ENCODE results near the gene SMIM10. TPM values are rescaled to one million over a fixed set of nuclear protein-coding genes. Genes with fewer than 3 reads are reported as not detected.
"Not testable (repeated sequence)": the region's sequence is repeated elsewhere in the genome, so short reads cannot be mapped to it uniquely, and the experiment has no call there.

SMIM10 gene
- 4.3 TPM for polyA plus RNA-seq (2013, experiment 1 of 2; ENCODE audit: insufficient read length)
- polyA plus RNA-seq (2013, experiment 2 of 2; ENCODE audit: insufficient read length) = 4.8 TPM

GRCh38 chrX:134990801-134991481, at the start of gene SMIM10:
Gene SMIM10 (plus strand): TSS chrX:134990991. CDS start chrX:134991096, 105 bp downstream.
- peak; percentile 66 for DNase-seq

- not testable (repeated sequence) for DNase-seq
Measured at GRCh38 chrX:134946364-134946763, 44.4 kb upstream of the SMIM10 start.

DNA sequence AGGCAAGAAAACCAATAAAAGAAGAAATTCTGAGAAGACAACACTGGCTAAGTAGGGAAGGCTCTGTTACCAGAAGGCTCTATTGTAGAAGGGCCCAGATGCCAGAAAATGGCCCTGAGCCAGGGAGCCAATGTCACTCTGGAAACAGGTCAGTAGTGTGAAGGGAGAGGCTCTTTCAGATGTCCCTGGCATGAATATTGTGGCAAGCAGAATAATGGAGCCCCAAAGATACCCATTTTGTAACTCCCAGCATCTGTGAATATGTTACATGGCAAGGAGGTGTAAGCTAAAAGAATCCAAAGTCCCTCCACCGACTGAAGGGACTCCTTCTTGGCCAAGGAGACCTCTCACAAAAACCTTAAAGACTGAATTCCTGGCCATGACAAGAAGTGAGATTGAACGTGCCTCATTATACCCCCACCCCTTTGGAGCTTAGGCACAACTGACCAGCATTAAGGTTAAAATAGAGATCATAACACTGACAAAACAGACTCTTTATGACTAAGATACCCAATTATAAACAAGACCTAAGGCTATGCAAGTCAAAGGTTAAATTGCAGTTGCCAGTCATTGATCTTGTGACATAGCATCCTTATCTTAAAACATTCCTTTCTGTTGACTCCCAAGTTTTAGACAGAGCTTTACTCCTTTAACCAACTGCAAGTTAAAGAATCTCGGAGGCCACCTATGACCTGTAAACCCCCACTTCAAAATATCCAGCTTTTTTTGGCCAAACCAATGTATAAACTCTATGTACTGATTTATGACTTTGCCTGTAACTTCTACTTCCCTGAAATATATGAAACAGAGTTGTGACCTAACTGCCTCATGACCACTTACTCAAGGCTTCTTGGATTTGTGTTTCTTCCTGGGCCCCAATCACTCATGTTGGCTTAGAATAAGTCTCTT, 42.2 kb upstream of the SMIM10 start:
- DNase-seq = peak; percentile 58

DNA sequence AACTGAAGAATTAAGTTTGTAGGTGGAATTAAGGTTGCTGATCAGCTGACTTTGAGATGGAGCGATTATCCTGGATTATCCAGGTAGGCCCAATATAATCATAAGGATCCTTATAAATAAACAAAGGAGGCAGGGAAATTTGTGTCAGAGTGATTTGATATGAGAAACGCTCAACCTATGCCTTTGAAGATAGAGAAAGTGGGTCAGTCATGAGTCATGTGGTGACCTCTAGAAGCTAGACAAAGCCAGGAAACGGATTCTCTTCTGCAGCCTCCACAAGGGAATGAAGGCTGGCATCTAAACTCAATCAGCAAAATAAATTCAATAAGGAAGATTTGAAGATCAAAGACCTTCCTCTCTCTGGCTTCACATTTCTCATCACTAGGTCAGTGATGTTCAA, 41.5 kb upstream of the SMIM10 start:
- DNase-seq = no peak

DNA sequence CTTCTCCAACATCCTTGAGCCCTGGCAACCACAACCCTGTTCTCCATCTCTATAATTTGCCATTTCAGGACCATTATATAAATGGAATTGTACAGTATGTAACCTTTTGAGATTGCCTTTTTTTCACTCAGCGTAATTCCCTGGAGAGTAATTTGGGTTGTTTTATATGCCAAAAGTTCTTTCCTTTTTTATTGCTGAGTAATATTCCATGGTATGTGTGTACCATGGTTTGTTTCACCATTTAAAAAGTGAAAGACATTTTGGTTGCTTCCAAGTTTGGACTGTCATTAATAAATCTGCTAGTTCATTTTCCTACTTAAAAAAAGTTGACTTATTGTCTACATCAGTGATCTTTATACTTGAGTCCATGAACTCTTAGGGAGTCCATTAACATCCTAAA, 33.0 kb upstream of the SMIM10 start:
- no peak for DNase-seq

DNA sequence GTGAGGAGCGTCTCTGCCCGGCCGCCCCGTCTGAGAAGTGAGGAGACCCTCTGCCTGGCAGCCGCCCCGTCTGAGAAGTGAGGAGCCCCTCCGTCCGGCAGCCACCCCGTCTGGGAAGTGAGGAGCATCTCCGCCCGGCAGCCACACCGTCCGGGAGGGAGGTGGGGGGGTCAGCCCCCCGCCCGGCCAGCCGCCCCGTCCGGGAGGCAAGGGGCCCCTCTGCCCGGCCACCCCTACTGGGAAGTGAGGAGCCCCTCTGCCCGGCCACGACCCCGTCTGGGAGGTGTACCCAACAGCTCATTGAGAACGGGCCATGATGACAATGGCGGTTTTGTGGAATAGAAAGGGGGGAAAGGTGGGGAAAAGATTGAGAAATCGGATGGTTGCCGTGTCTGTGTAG, 30.4 kb upstream of the SMIM10 start:
- not testable (repeated sequence) for DNase-seq

DNA sequence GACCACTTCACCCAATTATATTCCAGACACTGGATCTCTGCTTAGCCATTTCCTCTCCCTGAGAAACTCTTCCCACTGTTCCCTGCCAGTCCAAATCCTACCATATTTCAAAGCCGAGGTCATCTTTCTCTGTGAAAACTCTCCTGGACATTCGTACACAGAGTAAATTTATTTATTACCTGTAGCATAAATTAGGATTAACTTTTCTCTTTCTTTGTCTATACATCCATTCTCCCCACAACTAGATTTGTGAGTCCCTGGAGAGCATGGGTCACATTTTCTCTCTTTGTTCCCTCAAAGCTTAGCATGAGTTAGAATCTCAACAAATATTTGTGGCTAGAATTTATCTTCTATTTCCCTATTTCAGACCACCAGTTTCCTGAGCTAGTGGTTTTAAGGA, 27.8 kb upstream of the SMIM10 start:
- peak; percentile 55 for DNase-seq

- DNase-seq = peak; percentile 43
Measured at GRCh38 chrX:134969726-134970125, 21.1 kb upstream of the SMIM10 start.

GRCh38 chrX:134971926-134972325, 18.9 kb upstream of the SMIM10 start:
- DNase-seq = peak; percentile 43

- no peak for DNase-seq
Measured at GRCh38 chrX:134975516-134975915, 15.3 kb upstream of the SMIM10 start.

DNA sequence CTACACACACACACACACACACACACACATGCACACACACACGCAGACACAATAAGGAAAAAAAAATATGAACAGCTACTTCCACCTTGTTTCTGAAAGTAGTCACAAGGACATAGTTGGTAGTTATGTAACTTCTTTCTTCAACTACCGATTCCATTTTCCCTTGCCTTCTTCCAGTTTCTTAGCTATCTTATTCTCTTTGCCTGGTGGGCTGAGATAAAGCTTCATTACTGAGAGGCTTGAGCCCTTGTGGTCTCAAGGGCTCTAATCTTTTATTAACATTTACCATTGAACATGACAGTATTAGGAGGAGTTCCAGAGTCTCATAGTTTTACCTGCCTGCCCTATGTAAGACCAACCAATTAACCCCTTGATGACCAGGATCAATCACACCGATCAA, 8.9 kb upstream of the SMIM10 start:
- DNase-seq = no peak

- no peak for DNase-seq
Measured at GRCh38 chrX:134982748-134983147, 8.0 kb upstream of the SMIM10 start.

- DNase-seq = no peak
Measured at GRCh38 chrX:134985479-134985878, 5.3 kb upstream of the SMIM10 start.

- DNase-seq = peak; percentile 18
Measured at GRCh38 chrX:134990475-134990800, 353 bp upstream of the SMIM10 start.

- no peak for DNase-seq
Measured at GRCh38 chrX:134997646-134998045, 6.9 kb downstream of the SMIM10 start.

DNA sequence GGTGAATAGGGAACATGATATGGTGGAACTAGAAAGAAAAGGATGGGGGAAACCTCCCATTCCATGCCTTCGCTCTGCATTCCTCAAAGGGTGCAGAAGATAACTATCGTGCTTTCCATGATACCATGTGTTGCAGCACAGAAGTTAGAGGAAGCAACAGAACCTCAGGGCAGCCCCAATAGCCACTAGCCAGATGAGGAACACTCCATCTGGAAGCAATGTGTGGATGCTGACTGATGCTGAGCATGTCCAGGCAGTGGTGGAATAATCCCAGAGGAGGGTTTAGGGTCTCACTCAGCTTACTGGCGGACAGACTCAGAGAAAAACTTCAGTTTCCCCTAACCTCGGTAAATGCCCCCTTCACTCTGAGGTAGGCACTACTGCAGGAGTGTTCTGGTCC, 7.5 kb downstream of the SMIM10 start:
- DNase-seq = peak; percentile 35

DNA sequence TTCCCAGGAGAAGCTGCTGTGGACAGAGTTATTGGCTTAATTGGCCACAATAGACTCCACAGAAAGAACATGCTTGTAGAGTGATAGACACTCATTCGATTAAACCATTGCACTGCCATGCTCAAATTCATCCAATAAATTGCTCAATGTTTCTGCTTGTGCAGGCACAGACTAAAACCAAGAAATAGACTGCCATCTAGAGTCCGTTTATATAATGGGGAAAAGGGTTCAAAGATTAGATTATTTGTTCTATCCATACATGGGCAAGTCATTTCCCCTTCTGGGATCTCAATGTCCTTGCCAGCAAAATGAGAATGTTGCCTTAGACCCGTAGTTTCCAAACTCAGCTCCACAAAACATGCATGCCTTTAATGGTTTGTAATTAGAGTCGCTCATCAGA, 8.7 kb downstream of the SMIM10 start:
- DNase-seq = peak; percentile 56

GRCh38 chrX:135000516-135000915, 9.7 kb downstream of the SMIM10 start:
- peak; percentile 13 for DNase-seq

DNA sequence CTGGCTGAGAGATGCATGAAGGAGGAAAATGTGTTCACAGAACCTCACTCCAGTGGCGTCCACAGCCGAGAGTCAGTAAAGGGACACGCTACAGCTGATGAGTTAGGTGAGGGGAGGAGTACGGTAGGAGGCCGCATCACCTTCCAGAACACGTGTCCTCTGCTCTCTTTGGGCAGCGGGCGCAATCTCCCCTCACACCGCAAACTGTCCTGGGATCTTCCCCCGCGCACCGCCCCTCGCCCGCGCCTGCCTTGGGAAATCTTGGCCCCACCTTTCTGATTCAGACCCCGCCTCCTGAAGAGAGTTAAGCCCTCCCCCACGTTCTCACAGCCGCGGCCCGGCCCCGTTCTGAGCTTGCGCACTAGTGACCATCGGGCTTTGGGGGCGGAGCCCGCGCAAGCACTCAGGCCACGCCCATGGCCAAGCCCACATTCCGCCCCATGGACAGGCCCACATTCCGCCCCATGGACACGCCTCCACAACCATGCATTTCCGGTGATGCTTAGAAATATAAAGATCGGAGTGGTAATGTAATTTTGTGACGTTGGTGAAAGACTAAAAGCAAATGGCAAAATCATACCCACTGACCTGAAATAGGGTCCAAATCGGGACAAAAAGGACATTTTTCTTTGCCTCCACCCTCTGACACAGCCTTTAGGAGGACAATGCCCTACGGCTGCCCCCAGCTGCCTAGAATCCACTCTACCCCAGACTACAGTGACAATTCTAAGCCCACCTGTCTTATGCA, 13.3 kb downstream of the SMIM10 start:
- DNase-seq = peak; percentile 90

- DNase-seq = no peak
Measured at GRCh38 chrX:135006187-135006586, 15.4 kb downstream of the SMIM10 start.

- DNase-seq = no peak
Measured at GRCh38 chrX:135009057-135009610, 18.3 kb downstream of the SMIM10 start.

DNA sequence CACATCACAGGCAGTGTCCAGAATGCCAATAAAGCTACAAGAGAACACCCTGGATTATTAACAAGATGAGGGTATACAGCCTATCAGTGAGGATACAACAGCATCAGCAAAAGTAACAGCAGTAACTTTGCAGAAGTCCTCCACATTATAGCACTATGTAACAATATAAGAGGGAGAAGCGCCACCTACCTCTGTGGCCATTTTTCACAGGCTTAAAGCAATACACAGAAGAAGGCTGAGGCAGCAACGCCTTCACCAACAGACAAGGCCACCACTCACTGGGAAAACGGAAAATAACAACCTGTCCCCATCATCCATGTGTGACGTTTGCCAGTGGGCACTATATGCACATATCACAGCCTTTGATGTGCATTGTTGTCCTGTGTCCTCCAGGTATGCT, 19.0 kb downstream of the SMIM10 start:
- no peak for DNase-seq

GRCh38 chrX:135010921-135011320, 20.1 kb downstream of the SMIM10 start:
- no peak for DNase-seq
